ENCODE data around the gene UPK1B.
"Not testable (repeated sequence)": the region's sequence is repeated elsewhere in the genome, so short reads cannot be mapped to it uniquely, and the experiment has no call there.

The UPK1B gene

DNA sequence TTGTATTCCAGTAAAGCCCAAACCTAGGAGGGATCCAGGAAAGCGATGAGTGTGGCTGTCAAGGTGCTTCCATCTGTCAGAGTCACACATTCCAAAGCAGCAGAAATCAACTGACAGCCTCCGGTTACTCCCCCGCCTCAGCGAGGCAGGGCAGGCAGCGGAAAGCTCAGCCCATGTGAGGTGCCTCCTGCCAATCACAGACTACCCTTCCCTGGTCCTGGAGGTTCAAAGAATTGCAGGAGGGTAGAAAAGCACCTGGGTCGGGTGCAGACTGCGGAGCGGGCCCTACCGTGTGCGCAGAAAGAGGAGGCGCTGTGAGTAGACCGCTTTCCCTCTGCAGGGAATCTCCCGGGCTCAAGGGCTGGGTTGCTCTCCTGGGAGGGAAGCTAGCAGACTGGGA lies at the start of gene UPK1B:
TSS of gene UPK1B (plus strand) at position 274 of the 400 bp plus-strand sequence. CDS start 13,144 bp downstream, outside the sequence.
- POLR2A ChIA-PET = no interaction called here
- TF ChIP-seq, protein P1, sequence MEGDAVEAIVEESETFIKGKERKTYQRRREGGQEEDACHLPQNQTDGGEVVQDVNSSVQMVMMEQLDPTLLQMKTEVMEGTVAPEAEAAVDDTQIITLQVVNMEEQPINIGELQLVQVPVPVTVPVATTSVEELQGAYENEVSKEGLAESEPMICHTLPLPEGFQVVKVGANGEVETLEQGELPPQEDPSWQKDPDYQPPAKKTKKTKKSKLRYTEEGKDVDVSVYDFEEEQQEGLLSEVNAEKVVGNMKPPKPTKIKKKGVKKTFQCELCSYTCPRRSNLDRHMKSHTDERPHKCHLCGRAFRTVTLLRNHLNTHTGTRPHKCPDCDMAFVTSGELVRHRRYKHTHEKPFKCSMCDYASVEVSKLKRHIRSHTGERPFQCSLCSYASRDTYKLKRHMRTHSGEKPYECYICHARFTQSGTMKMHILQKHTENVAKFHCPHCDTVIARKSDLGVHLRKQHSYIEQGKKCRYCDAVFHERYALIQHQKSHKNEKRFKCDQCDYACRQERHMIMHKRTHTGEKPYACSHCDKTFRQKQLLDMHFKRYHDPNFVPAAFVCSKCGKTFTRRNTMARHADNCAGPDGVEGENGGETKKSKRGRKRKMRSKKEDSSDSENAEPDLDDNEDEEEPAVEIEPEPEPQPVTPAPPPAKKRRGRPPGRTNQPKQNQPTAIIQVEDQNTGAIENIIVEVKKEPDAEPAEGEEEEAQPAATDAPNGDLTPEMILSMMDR (IDR thresholded peaks at IDR 0.05; ENCODE audit: control extremely low read depth, extremely low read depth, low read depth, missing control alignments) = no peak
- CTCF ChIA-PET = no interaction called here
- no peak for DNase-seq (ENCODE audit: extremely low spot score)

- no peak for DNase-seq (ENCODE audit: extremely low spot score)
- TF ChIP-seq, protein P1 (IDR thresholded peaks at IDR 0.05; ENCODE audit: control extremely low read depth, extremely low read depth, low read depth, missing control alignments) = no peak
- ChIA-PET CTCF (interaction anchor here (1.0 to 1.4 kb wide), 3 partner anchors 20 to 241 kb away, joined by 3 to 4 read pairs (median 3); no protein-coding TSS in a partner anchor), POLR2A (no interaction called here)
These were observed 48.1 kb upstream of the UPK1B start for GRCh38 chr3:119125342-119125741.

DNA sequence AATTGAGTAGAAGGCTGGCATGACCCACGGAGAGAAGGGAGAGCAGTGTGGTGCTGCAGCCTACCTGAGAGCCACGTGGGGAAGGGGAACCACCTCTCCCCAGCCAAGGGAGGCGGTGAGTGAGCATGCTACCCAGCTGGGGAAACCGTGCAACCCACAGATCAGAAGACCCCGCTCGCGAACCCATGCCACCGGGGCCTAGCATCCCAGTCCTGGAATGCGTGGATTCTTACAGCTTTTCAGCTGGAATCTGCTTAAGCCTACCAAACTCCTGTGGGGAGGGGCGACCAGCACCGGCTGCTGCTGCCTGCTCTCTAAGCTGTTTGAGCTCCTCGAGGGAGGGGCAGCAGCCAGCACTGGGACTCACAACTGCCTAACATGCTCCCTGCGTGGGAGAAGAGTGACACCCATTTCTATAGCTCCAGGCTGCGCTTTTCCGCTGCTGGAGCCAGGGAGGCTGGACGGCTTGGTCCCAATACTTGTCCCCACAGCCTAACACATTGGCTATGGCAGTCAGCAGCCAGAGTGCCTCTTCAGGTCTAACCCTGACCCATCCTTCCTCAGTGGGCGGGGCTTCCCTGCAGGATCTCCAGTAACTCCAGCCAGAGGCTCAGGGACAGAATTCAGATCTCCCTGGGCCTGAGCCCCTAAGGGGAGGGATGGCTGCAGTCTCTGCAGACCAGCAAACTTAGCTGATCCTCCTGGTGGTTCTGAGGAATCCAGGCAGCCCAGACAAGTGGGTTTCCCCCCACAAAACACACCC lies 47.5 kb upstream of the UPK1B start:
- TF ChIP-seq, protein P1 (IDR thresholded peaks at IDR 0.05; ENCODE audit: control extremely low read depth, extremely low read depth, low read depth, missing control alignments) = no peak
- CTCF ChIA-PET = interaction anchor here (1.3 to 1.4 kb wide), 2 partner anchors 21 to 242 kb away, joined by 3 to 4 read pairs; no protein-coding TSS in a partner anchor
- POLR2A ChIA-PET = no interaction called here
- DNase-seq (ENCODE audit: extremely low spot score) = no peak

- POLR2A ChIA-PET; DNase-seq (ENCODE audit: extremely low spot score): not testable (repeated sequence)
- CTCF ChIA-PET = interaction anchor here (1.4 to 1.7 kb wide), 2 partner anchors 14 to 96 kb away, joined by 4 to 5 read pairs; partner anchors contain the start of gene IGSF11
These were observed 43.1 kb upstream of the UPK1B start for GRCh38 chr3:119130291-119130690.

GRCh38 chr3:119132291-119132690 lies 41.1 kb upstream of the UPK1B start:
- CTCF ChIA-PET; DNase-seq (ENCODE audit: extremely low spot score); POLR2A ChIA-PET: not testable (repeated sequence)

- DNase-seq (ENCODE audit: extremely low spot score); POLR2A ChIA-PET: not testable (repeated sequence)
- CTCF ChIA-PET = interaction anchor here (1.9 kb wide), 1 partner anchor 16 kb away, joined by 4 read pairs; no protein-coding TSS in a partner anchor
These were observed 34.0 kb upstream of the UPK1B start for GRCh38 chr3:119139360-119139759.

GRCh38 chr3:119140466-119140865 lies 32.9 kb upstream of the UPK1B start:
- DNase-seq (ENCODE audit: extremely low spot score) = no peak
- CTCF ChIA-PET = no interaction called here
- TF ChIP-seq, protein P1 (IDR thresholded peaks at IDR 0.05; ENCODE audit: control extremely low read depth, extremely low read depth, low read depth, missing control alignments) = no peak
- POLR2A ChIA-PET = no interaction called here

- TF ChIP-seq, protein P1 (IDR thresholded peaks at IDR 0.05; ENCODE audit: control extremely low read depth, extremely low read depth, low read depth, missing control alignments) = no peak
- DNase-seq (ENCODE audit: extremely low spot score) = no peak
- ChIA-PET POLR2A (no interaction called here), CTCF (interaction anchor here (1.3 to 3.9 kb wide), 2 partner anchors 96 to 101 kb away, joined by 4 to 20 read pairs; partner anchors contain the start of gene B4GALT4)
These were observed 28.3 kb upstream of the UPK1B start for GRCh38 chr3:119145128-119145499.
